Keratinocyte (primary cell): ENCODE results near the gene AIDA. TPM values are rescaled to one million over a fixed set of nuclear protein-coding genes. Genes with fewer than 3 reads are reported as not detected.

Experiments used
- DNase-seq: peaks from one replicate; pipeline ENCODE4 v3.0.0-alpha.2; 2011; ENCODE audit warnings: low read depth, missing footprints, low spot score
- FAIRE-seq: peaks from 2 replicates; lab custom pipeline; 2011; peaks lifted over from hg19 to GRCh38; lab: Jason Lieb, UNC
- H2AFZ ChIP-seq: 2 replicates; pipeline ENCODE4 v1.6.0; 2012; ENCODE audit warnings: low read length, control low read depth, inconsistent platforms; ENCODE audit not compliant: control insufficient read depth
- H3K27ac ChIP-seq: 2 replicates; pipeline ENCODE4 v1.5.1; 2011; ENCODE audit warnings: low read length; ENCODE audit not compliant: control insufficient read depth, insufficient read depth
- H3K27me3 ChIP-seq: 3 replicates; pipeline ENCODE4 v1.6.0; 2011; ENCODE audit warnings: low read length; ENCODE audit not compliant: control insufficient read depth, insufficient read depth; ENCODE audit errors: extremely low read depth
- H3K36me3 ChIP-seq, 2 experiments: 2 replicates in 1 of 2; 3 replicates in 1 of 2; pipeline ENCODE4 v1.5.1; 2011; ENCODE audit warnings: low read length in 2 of 2, mild to moderate bottlenecking in 1 of 2; ENCODE audit not compliant: control insufficient read depth in 2 of 2, insufficient read depth in 2 of 2; ENCODE audit errors: extremely low read depth in 1 of 2
- H3K4me1 ChIP-seq: 3 replicates; pipeline ENCODE4 v1.5.1; 2011; ENCODE audit warnings: low read length; ENCODE audit not compliant: control insufficient read depth, insufficient read depth; ENCODE audit errors: extremely low read depth
- H3K4me2 ChIP-seq: 3 replicates; pipeline ENCODE4 v1.6.0; 2011; ENCODE audit warnings: low read depth, low read length; ENCODE audit not compliant: control insufficient read depth, insufficient read depth; ENCODE audit errors: extremely low read depth
- H3K4me3 ChIP-seq, 3 experiments: fragments of 200-600 bp in 1 of 3; sonication (generic) in 1 of 3; 2 replicates in 2 of 3; 3 replicates in 1 of 3; pipeline ENCODE4 v1.5.1; 2011 to 2016; ENCODE audit warnings: low read length in 3 of 3, mild to moderate bottlenecking in 3 of 3, control low read depth in 2 of 3, inconsistent platforms in 1 of 3, low read depth in 1 of 3, mixed read lengths in 1 of 3, mixed run types in 1 of 3, moderate library complexity in 1 of 3; ENCODE audit not compliant: control insufficient read depth in 2 of 3, insufficient read depth in 2 of 3; ENCODE audit errors: extremely low read depth in 1 of 3
- H3K79me2 ChIP-seq: 2 replicates; pipeline ENCODE4 v1.6.0; 2012; ENCODE audit warnings: low read length; ENCODE audit not compliant: control insufficient read depth, insufficient read depth
- H3K9ac ChIP-seq: 3 replicates; pipeline ENCODE4 v1.6.0; 2011; ENCODE audit warnings: low read length; ENCODE audit not compliant: control insufficient read depth, insufficient read depth; ENCODE audit errors: extremely low read depth
- H3K9me1 ChIP-seq: 3 replicates; pipeline ENCODE4 v1.6.0; 2011; ENCODE audit warnings: low read length; ENCODE audit not compliant: control insufficient read depth, insufficient read depth; ENCODE audit errors: extremely low read depth
- H3K9me3 ChIP-seq: 2 replicates; pipeline ENCODE4 v1.5.1; 2012; ENCODE audit warnings: low read depth, low read length; ENCODE audit not compliant: control insufficient read depth
- H4K20me1 ChIP-seq: 3 replicates; pipeline ENCODE4 v1.6.0; 2011; ENCODE audit warnings: low read length; ENCODE audit not compliant: control insufficient read depth, insufficient read depth; ENCODE audit errors: extremely low read depth
- EZH2 ChIP-seq: IDR thresholded peaks from one replicate; pipeline ENCODE4 v1.6.1; 2012; ENCODE audit warnings: inconsistent platforms, mild to moderate bottlenecking, low read length, moderate library complexity
- dilution Hi-C: fragments of 300-500 bp; cut with MboI; formaldehyde crosslinking; loops from one replicate; pipeline ENCODE4 v1.7.0; 2020; ENCODE audit warnings: low sequenced_read_pairs; ENCODE audit not compliant: extremely low pct_ligation_motif_present
- polyA plus RNA-seq, 5 experiments: library from polyadenylated mRNA; depleted of rRNA in 3 of 5; stranded (reverse) in 3 of 5; stranded (forward) in 1 of 5; unstranded in 1 of 5; fragments of >200 nt; gene quantifications; 1 replicate in 1 of 5; 2 replicates in 3 of 5; 3 replicates in 1 of 5; pipeline versions ENCODE4 v1.2.1 to v1.2.3, GENCODE V29; 2011 to 2012; ENCODE audit warnings: missing spikeins in 2 of 5, low read depth in 1 of 5, low replicate concordance in 1 of 5
- TF ChIP-seq, protein P1 (sequence below), 3 experiments: IDR thresholded peaks in 1 of 3; conservative IDR thresholded peaks in 1 of 3; optimal IDR thresholded peaks in 1 of 3; 2 replicates in 2 of 3; 3 replicates in 1 of 3; pipeline versions ENCODE3 to v1.5.1; 2011; ENCODE audit warnings: low read length in 3 of 3, mild to moderate bottlenecking in 3 of 3, moderate library complexity in 2 of 3, control low read depth in 1 of 3, inconsistent platforms in 1 of 3; ENCODE audit not compliant: insufficient read depth in 2 of 3; ENCODE audit errors: extremely low read depth in 1 of 3

The AIDA gene
- polyA plus RNA-seq, 1 donor (not counting 4 experiments of a cell fraction or from before 2014, with no cell fraction given), result 86.8 TPM

DNA sequence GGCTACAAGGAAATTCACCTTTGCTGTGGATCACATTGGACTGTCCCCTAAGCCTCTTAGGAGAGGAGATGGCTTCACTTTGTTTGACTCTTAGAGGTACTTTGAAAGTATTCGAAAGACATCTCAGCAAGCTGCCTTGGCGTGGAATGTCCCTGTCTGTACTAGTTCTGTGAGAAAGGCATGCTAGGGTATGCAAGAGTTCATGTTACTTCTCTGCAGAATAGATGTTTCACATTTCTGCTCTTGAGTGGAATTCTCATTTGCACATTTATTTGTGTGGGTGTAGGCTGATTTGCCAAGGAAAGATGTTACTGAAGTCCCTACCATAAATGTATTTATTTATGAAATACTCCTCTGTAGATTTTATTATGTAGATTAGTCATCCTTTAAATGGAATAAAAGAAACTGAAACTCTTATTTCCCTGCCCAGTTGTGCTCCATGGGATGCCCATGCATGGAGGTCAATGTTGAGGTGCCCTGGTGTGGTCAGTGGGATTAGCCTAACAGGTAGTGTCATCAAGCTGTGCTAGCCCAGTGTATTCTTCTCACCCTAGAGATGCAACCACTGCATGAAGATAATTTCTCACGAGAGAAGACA lies 80.6 kb downstream of the AIDA start:
- Histone ChIP-seq H3K36me3 (peaks cover 10 to 12% of the 10 kb centered on the region in 2 experiments), H3K79me2 (no peaks in the 10 kb centered on the region), H3K4me3 (no peak overlapping the region), H3K9me1 (no peaks in the 10 kb centered on the region), H2AFZ (no peak overlapping the region), H3K9ac (no peak overlapping the region), H3K27me3 (no peaks in the 10 kb centered on the region), H3K9me3 (no peaks in the 10 kb centered on the region), H4K20me1 (no peaks in the 10 kb centered on the region), H3K4me2 (no peak overlapping the region), H3K27ac (no peak overlapping the region), H3K4me1 (no peaks in the 10 kb centered on the region)
- TF ChIP-seq EZH2, result no peak
- TF ChIP-seq, protein P1, sequence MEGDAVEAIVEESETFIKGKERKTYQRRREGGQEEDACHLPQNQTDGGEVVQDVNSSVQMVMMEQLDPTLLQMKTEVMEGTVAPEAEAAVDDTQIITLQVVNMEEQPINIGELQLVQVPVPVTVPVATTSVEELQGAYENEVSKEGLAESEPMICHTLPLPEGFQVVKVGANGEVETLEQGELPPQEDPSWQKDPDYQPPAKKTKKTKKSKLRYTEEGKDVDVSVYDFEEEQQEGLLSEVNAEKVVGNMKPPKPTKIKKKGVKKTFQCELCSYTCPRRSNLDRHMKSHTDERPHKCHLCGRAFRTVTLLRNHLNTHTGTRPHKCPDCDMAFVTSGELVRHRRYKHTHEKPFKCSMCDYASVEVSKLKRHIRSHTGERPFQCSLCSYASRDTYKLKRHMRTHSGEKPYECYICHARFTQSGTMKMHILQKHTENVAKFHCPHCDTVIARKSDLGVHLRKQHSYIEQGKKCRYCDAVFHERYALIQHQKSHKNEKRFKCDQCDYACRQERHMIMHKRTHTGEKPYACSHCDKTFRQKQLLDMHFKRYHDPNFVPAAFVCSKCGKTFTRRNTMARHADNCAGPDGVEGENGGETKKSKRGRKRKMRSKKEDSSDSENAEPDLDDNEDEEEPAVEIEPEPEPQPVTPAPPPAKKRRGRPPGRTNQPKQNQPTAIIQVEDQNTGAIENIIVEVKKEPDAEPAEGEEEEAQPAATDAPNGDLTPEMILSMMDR (optimal IDR thresholded peaks at IDR 0.05 in 1 of 3, IDR thresholded peaks at IDR 0.05 in 1 of 3, conservative IDR thresholded peaks at IDR 0.05 in 1 of 3; ENCODE audit: extremely low read depth in 1 of 3, insufficient read depth in 2 of 3, low read length in 3 of 3), result no peak
- no peak for FAIRE-seq
- dilution Hi-C loops, result no loop called here
- DNase-seq, result no peak

DNA sequence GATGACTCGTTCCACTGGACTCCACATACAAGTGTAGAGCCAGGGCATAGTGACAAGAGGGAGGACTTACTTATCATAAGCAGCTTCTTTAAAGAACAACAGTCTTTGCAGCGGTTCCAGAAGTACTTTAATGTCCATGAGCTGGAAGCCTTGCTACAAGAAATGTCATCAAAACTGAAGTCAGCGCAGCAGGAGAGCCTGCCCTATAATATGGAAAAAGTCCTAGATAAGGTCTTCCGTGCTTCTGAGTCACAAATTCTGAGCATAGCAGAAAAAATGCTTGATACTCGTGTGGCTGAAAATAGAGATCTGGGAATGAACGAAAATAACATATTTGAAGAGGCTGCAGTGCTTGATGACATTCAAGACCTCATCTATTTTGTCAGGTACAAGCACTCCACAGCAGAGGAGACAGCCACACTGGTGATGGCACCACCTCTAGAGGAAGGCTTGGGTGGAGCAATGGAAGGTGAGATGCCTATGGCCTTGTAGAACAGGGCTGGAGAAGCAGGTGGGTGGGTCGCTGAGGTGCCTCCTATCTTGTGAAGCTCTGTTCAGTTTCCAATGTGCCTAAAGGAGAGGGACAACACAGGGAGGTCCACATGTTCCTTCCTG lies 82.3 kb downstream of the AIDA start:
- no peaks in the 10 kb centered on the region for H4K20me1 ChIP-seq
- dilution Hi-C loops, result no loop called here
- peaks cover 10 to 12% of the 10 kb centered on the region in 2 experiments for H3K36me3 ChIP-seq
- no peak overlapping the region for H3K4me3 ChIP-seq
- FAIRE-seq (no peak), DNase-seq (no peak)
- no peaks in the 10 kb centered on the region for H3K9me3 ChIP-seq
- H3K4me2 ChIP-seq, result no peak overlapping the region
- no peaks in the 10 kb centered on the region for H3K79me2 ChIP-seq
- no peak overlapping the region for H3K9ac ChIP-seq
- H3K27me3 ChIP-seq, result no peaks in the 10 kb centered on the region
- no peaks in the 10 kb centered on the region for H3K4me1 ChIP-seq
- no peaks in the 10 kb centered on the region for H3K9me1 ChIP-seq
- no peak for TF ChIP-seq EZH2
- TF ChIP-seq, protein P1 (optimal IDR thresholded peaks at IDR 0.05 in 1 of 3, IDR thresholded peaks at IDR 0.05 in 1 of 3, conservative IDR thresholded peaks at IDR 0.05 in 1 of 3; ENCODE audit: extremely low read depth in 1 of 3, insufficient read depth in 2 of 3, low read length in 3 of 3), result no peak
- H3K27ac ChIP-seq, result no peak overlapping the region
- H2AFZ ChIP-seq, result no peak overlapping the region
